Neural progenitor cell (in vitro differentiated cells): ENCODE measurements around the gene GNG7.

Experiments
- EZH2phosphoT487 ChIP-seq: fragments of 200-600 bp; sonication (generic); IDR thresholded peaks from 2 replicates; pipeline ENCODE4 v1.6.1; 2017; ENCODE audit warnings: antibody characterized with exemption
- TF ChIP-seq, protein P1 (sequence below): fragments of 200-600 bp; sonication (generic); IDR thresholded peaks from 2 replicates; pipeline ENCODE4 v1.5.1; 2017; ENCODE audit warnings: antibody characterized with exemption, mild to moderate bottlenecking

DNA sequence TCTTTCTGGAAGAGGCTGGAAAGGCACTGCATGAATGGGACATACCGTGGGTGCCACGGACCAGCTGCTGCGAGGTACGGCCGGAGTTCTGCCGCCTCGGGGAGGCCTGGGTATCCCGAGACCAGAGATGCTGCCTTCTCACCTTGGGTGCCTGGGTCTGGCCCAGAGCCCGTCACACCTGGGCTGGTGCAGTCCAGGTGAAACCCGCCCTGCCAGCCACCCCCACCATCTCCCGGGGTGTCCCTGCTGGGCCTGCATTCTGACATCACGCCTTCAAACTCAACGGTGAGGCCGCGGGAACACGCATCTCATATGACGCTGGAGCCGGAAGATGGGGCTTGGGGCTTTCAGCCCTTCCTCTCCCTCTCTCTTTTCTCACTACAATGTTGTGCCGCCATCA, 128.6 kb downstream of the GNG7 start:
- TF ChIP-seq, protein P1, sequence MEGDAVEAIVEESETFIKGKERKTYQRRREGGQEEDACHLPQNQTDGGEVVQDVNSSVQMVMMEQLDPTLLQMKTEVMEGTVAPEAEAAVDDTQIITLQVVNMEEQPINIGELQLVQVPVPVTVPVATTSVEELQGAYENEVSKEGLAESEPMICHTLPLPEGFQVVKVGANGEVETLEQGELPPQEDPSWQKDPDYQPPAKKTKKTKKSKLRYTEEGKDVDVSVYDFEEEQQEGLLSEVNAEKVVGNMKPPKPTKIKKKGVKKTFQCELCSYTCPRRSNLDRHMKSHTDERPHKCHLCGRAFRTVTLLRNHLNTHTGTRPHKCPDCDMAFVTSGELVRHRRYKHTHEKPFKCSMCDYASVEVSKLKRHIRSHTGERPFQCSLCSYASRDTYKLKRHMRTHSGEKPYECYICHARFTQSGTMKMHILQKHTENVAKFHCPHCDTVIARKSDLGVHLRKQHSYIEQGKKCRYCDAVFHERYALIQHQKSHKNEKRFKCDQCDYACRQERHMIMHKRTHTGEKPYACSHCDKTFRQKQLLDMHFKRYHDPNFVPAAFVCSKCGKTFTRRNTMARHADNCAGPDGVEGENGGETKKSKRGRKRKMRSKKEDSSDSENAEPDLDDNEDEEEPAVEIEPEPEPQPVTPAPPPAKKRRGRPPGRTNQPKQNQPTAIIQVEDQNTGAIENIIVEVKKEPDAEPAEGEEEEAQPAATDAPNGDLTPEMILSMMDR, result no peak
- TF ChIP-seq EZH2phosphoT487, result no peak
